ENCODE measurements around the gene PCSK6. TPM values are rescaled to one million over a fixed set of nuclear protein-coding genes. Genes with fewer than 3 reads are reported as not detected.
A peak's percentile ranks its signal among the peaks of the same experiment; 100 is the strongest.

Gene PCSK6
- total RNA-seq, 1 experiment from 2014 or later, result 69.5 TPM

- peaks cover 28% of the 10 kb centered on the region for H3K36me3 Mint-ChIP-seq (ENCODE audit: insufficient read depth, unreplicated experiment)
- no TSS peak for BruUV-seq (replicated peaks)
- no peaks in the 10 kb centered on the region for H3K9me3 Mint-ChIP-seq (ENCODE audit: unreplicated experiment)
- CTCF ChIA-PET, result no interaction called here
- peaks cover 25% of the 10 kb centered on the region for H3K4me1 Mint-ChIP-seq (ENCODE audit: low read depth, unreplicated experiment)
- H3K27ac Mint-ChIP-seq (ENCODE audit: unreplicated experiment), result no peak overlapping the region
- Histone ChIP-seq H3K4me3 (ENCODE audit: low read depth, low read length) (no peak overlapping the region), H3K36me3 (ENCODE audit: control insufficient read depth, insufficient read depth, low read length) (no peaks in the 10 kb centered on the region), H3K27me3 (replicated peaks; ENCODE audit: control insufficient read depth, insufficient read depth, low read length) (no peaks in the 10 kb centered on the region), H3K4me1 (peaks cover 33% of the 10 kb centered on the region), H3K9me3 (no peaks in the 10 kb centered on the region)
- POLR2A ChIA-PET, result no interaction called here
- no peak overlapping the region for H3K4me3 Mint-ChIP-seq (ENCODE audit: unreplicated experiment)
- H3K27me3 Mint-ChIP-seq (ENCODE audit: insufficient read depth, unreplicated experiment), result no peaks in the 10 kb centered on the region
- TF ChIP-seq CTCF (IDR thresholded peaks at IDR 0.05; ENCODE audit: insufficient read depth in 1 of 2, low read depth in 1 of 2, low read length in 1 of 2, severe bottlenecking in 1 of 2, unreplicated experiment in 1 of 2), result no peak
- intact Hi-C loops (cut with micrococcal nuclease; ENCODE audit: unreplicated experiment), result no loop called here
- no peak for DNase-seq
These were observed 42.4 kb downstream of the PCSK6 start for GRCh38 chr15:101447168-101447533.

GRCh38 chr15:101446518-101447167 lies 42.9 kb downstream of the PCSK6 start:
- no peaks in the 10 kb centered on the region for H3K27me3 Mint-ChIP-seq (ENCODE audit: insufficient read depth, unreplicated experiment)
- CTCF ChIA-PET, result no interaction called here
- no peak for TF ChIP-seq CTCF (IDR thresholded peaks at IDR 0.05; ENCODE audit: insufficient read depth in 1 of 2, low read depth in 1 of 2, low read length in 1 of 2, severe bottlenecking in 1 of 2, unreplicated experiment in 1 of 2)
- H3K4me1 ChIP-seq, result peaks cover 28% of the 10 kb centered on the region
- H3K9me3 ChIP-seq, result no peaks in the 10 kb centered on the region
- peaks cover 23% of the 10 kb centered on the region for H3K4me1 Mint-ChIP-seq (ENCODE audit: low read depth, unreplicated experiment)
- no TSS peak for BruUV-seq (replicated peaks)
- H3K27ac Mint-ChIP-seq (ENCODE audit: unreplicated experiment), result peak overlapping the region; percentile 73
- H3K9me3 Mint-ChIP-seq (ENCODE audit: unreplicated experiment), result no peaks in the 10 kb centered on the region
- no peaks in the 10 kb centered on the region for H3K36me3 ChIP-seq (ENCODE audit: control insufficient read depth, insufficient read depth, low read length)
- DNase-seq, result peak; percentile 27 to 51
- no peaks in the 10 kb centered on the region for H3K27me3 ChIP-seq (replicated peaks; ENCODE audit: control insufficient read depth, insufficient read depth, low read length)
- intact Hi-C loops (cut with micrococcal nuclease; ENCODE audit: unreplicated experiment), result no loop called here
- H3K4me3 Mint-ChIP-seq (ENCODE audit: unreplicated experiment), result no peak overlapping the region
- POLR2A ChIA-PET, result no interaction called here
- peaks cover 28% of the 10 kb centered on the region for H3K36me3 Mint-ChIP-seq (ENCODE audit: insufficient read depth, unreplicated experiment)
- H3K4me3 ChIP-seq (ENCODE audit: low read depth, low read length), result no peak overlapping the region

DNA sequence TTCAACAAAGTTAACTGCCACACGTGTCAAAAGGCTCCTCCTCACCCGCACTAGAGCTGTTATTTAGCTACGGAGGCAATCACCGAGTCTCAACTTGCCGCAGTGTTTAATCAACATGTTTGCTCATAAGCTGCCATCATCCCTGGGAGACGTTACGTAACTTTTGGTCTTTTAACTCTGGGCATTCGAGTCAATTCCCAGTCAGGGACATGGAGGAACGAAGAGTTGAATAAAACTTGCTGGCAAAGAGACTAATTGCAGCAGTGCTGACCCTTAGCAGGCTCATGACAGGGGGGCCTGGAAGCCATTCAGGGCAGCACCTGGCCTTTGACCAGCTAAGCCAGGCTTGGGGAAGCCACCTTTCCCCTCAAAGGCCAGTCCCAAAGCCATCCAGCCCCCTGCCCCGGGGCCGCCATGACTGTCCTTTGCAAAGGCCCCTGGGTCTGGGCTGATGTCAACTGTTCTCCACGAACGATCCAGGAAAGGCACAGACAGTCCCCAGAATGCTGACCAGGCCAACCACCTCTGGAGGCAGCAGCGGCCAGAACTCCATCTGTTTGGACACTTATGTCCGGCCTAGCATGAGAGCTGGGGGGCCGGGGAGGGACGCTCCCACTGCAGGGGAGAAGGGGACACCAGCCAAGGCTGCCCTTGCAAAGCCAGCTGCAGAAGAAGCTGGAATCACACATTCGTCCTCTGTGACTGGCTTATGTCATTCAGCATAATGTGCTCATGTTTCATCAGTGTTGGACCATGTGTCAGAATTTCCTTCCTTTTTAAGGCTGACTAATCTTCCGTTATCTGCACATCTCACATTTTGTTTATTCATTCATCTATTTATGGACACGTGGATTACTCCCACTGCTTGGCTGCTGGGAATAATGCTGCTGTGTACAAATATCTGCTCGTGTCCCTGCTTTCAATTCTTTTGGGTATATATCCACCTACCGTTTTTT lies 43.7 kb downstream of the PCSK6 start:
- peak in 1 of 2 experiments; percentile 33 for DNase-seq

More for the DNA sequence above, 43.7 kb downstream of the PCSK6 start:
- Mint-ChIP-seq H3K36me3 (ENCODE audit: insufficient read depth, unreplicated experiment) (peaks cover 28% of the 10 kb centered on the region), H3K27ac (ENCODE audit: unreplicated experiment) (peak overlapping the region; percentile 73), H3K27me3 (ENCODE audit: insufficient read depth, unreplicated experiment) (no peaks in the 10 kb centered on the region), H3K4me3 (ENCODE audit: unreplicated experiment) (peak overlapping the region; percentile 15), H3K4me1 (ENCODE audit: low read depth, unreplicated experiment) (peaks cover 21% of the 10 kb centered on the region), H3K9me3 (ENCODE audit: unreplicated experiment) (no peaks in the 10 kb centered on the region)
- Histone ChIP-seq H3K4me1 (peaks cover 26% of the 10 kb centered on the region), H3K36me3 (ENCODE audit: control insufficient read depth, insufficient read depth, low read length) (no peaks in the 10 kb centered on the region), H3K27me3 (replicated peaks; ENCODE audit: control insufficient read depth, insufficient read depth, low read length) (no peaks in the 10 kb centered on the region), H3K4me3 (ENCODE audit: low read depth, low read length) (no peak overlapping the region), H3K9me3 (no peaks in the 10 kb centered on the region)
- CTCF ChIA-PET, result no interaction called here
- POLR2A ChIA-PET, result interaction anchor here (1.4 kb wide), 1 partner anchor 32 kb away, joined by 5 read pairs; no protein-coding TSS in a partner anchor
- no TSS peak for BruUV-seq (replicated peaks)
- no peak for TF ChIP-seq CTCF (IDR thresholded peaks at IDR 0.05; ENCODE audit: insufficient read depth in 1 of 2, low read depth in 1 of 2, low read length in 1 of 2, severe bottlenecking in 1 of 2, unreplicated experiment in 1 of 2)
- intact Hi-C loops (cut with micrococcal nuclease; ENCODE audit: unreplicated experiment), result no loop called here

Measured in Caco-2 (cell line).